ENCODE measurements around the gene ADH4.

- TF ChIP-seq, protein P1, sequence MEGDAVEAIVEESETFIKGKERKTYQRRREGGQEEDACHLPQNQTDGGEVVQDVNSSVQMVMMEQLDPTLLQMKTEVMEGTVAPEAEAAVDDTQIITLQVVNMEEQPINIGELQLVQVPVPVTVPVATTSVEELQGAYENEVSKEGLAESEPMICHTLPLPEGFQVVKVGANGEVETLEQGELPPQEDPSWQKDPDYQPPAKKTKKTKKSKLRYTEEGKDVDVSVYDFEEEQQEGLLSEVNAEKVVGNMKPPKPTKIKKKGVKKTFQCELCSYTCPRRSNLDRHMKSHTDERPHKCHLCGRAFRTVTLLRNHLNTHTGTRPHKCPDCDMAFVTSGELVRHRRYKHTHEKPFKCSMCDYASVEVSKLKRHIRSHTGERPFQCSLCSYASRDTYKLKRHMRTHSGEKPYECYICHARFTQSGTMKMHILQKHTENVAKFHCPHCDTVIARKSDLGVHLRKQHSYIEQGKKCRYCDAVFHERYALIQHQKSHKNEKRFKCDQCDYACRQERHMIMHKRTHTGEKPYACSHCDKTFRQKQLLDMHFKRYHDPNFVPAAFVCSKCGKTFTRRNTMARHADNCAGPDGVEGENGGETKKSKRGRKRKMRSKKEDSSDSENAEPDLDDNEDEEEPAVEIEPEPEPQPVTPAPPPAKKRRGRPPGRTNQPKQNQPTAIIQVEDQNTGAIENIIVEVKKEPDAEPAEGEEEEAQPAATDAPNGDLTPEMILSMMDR (IDR thresholded peaks at IDR 0.05): no peak
- TF ChIP-seq POLR2AphosphoS5 (IDR thresholded peaks at IDR 0.05; ENCODE audit: insufficient read depth in 1 of 2, low read depth in 1 of 2): no peak
These were observed 41.9 kb upstream of the ADH4 start for GRCh38 chr4:99186029-99186428.
